Ecto neural progenitor cell (in vitro differentiated cells): ENCODE data around the gene GAB3.
"Not testable (repeated sequence)": the region's sequence is repeated elsewhere in the genome, so short reads cannot be mapped to it uniquely, and the experiment has no call there.

ENCODE experiments used
- DNase-seq: peaks from one replicate; pipeline ENCODE4 v3.0.0-alpha.2; 2018; ENCODE audit warnings: low spot score

The GAB3 gene

DNA sequence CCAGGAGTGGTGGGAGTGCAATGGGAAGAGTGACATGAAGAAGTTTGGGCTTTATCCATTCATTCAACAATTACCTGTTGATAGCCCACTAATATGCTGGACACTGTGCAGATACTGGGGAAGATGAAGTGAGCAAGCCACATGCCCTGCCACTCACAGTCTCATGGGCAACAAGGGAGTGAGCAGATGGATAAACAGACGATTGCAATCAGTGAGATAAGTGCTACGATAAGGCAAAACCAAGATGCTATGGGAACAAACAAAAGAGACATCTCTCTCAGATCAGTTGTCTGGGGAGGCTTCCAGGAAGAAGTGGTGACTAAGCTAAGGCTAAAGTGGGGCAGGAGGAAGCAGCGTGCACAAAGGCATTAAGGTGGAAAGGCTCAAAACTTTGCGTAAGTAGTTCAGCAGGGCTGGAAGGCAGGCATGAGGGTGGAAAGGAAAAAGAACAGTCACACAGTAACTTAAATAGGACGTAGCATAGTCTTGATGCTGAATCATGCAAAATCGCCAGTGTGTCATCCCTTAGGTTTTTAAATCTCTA is 31.7 kb downstream of the GAB3 start:
- DNase-seq: no peak

DNA sequence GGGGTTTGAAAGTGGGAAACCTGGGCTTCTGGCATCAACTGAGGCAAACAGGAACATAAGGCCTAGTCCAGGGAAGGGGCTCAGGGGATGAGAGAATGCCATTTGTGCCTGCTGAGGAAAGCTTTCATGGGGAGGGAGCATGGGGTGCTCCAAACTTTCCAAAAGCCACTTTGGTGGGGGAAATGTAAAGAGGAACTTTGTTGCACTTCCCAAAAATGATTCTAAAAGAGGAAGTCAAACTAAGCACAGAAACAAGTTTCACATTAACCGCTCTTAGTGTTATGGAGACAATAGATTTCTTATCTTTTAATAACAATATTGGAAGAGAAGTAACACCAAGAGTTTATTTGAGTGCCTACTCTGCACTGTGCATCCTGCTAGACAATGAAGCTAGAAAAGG is 32.3 kb downstream of the GAB3 start:
- no peak for DNase-seq

DNA sequence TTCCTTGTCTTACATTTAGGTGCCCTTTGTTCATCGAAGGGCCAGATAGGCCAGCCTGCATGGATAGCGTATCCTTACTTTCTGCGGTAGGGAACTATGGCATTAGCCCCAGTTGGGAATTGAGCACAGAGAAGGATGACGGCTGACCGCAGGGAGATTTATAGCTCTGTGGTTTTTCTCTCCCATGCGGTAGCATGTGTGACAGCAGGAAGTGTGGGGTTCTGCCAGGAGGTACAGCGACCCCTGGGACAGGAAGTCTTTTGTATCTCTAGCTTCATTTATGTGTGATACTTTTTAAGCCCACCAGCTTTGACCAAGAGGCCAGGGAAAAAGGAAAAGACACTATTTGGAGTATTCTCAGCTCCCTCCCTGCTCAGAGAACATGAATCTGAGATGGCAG is 33.1 kb downstream of the GAB3 start:
- no peak for DNase-seq

DNA sequence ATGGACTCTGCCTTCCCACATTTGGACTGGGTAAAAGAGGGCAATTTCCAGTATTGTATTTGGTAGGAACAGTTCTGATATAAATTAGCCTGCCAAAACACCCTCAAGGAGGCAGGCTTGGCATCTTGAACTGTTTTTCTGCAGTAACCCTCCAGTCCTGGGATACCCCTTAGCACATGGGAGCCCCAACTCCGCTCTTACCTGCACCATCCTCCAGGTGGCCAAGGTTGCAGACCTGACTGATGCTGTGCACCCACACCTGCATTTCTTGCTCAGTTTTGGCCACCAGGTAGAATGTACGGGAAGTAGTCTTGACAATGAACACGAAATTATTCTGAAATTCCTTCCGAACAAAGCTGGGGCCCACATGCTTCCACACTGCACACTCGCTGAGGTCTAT is 35.1 kb downstream of the GAB3 start:
- no peak for DNase-seq

DNA sequence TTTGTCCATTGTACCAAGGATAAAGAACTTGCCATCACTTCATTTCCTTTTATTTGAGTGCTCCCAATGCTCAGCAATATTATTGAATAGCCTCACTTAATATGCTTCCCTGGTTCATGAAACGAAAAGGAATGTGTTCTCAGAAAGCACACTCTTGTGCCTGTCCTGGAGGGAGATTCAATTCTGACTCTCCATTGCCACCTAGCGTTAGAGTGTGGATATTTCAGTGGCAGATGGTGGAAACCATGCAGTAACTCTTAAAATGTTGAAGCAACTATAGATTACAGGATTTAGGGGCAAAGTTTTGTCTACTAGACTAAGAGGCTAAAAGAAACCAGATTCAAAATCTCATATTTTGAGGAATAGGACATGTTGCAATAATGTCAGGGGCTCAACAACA is 36.0 kb downstream of the GAB3 start:
- no peak for DNase-seq

DNA sequence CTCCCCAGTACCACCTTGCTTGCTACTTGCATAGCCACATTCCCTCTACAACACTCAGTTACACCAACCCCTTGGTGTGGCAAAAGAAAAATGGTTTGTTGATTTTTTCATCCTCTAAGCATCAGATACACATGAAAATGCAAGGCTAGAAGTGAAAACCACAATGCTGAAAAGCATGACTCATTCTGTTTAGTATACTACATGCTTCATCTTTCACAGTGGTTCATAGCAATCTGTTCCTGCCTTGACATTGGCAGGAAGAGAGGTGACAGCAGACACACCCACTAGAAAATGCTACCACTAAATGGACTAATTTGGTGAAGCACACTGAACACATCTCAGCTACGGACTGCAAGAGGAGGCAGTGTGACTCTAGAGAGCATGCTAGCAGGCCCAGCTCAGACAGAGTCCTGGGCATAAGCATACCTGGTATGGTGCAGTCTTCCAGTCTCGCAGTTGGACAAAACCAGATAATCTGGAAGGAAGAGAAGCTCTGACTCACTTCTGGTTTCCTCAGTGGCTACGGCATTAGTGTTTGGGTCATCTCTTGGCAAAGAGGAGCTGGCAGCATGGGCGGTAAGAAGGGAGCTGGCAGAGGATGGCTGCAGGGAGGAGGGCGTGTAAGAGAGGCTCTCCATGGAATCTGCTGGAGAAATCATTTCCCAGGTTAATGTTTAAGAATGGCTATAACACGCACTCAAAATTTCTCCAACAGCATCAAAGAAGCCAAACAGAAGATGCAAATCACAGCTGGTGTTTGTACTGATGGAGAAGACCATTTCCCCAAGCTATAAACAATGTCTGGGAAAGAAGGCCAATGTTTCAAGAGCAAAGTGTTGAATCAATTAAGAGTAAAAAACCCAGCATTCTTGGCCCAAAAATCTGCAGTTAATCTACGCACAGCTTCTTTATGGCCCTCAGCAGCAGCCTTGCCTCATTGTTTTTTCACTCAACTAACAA is 37.8 kb downstream of the GAB3 start:
- no peak for DNase-seq

DNA sequence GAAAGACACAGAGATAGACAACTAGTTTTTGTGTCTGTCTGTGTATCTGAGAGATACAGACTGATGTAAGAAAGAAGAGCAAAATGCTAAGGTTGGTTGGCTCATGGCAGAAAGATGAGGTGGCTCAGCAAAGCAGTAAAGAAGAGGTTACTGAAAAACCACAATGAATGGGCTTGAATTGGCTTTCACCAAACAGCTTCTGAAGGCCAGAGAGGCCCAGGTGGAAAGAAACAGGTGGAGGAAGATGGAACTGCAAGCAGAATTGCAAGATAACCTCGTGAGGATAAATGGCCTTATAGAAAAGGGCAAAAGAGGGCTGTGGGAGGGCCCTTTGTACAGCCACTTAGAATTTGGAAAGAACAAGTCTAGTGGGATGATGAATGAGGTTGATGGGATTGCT is 39.6 kb downstream of the GAB3 start:
- DNase-seq: no peak

DNA sequence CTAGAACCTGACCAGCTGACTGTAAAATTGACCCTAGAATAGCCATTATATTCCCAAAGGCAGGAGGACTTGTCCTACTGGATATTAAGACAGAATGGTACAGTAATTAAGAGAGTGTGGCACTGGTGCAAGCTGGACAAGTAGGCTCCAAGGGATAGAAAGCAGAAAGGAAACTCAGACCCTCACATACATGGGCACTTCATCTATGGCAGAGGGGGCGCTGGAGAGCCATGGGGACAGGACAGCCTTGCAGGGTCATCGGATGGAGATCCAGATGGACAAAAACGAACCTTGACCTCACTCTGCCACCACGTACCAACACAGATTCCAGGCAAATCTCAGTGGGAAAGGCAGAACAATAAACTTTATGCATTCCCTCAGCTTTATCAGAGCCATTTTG is 40.6 kb downstream of the GAB3 start:
- DNase-seq: no peak

DNA sequence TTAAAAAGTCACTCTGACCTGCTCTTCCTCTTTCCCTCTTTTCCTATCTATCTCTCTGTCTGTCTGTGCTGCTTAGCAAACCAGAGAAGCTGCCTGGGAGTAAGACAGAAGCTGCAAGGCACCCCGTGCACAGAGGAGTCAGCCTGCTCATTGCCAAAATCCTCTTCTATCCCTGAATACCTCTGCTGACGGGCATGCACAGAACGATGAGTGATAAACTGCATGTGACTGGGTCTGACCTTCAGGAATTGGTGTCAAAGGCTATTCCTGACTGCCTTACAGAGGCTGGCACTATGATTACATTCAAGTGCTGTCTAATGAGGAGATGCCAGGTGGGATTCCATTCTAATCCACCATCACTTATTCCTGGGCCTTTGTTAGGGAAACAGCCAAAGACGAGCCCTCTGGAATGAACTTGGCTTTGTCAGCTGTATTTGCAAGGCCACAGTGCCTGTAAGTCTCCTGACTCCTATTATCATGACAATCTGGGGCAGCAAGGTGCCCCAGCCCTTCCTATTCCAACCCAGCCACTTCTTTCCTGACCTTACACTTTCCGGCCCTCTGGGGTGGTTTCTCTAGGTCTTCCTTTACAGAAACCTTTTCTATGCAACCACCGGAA is 52.1 kb downstream of the GAB3 start:
- DNase-seq: no peak

DNA sequence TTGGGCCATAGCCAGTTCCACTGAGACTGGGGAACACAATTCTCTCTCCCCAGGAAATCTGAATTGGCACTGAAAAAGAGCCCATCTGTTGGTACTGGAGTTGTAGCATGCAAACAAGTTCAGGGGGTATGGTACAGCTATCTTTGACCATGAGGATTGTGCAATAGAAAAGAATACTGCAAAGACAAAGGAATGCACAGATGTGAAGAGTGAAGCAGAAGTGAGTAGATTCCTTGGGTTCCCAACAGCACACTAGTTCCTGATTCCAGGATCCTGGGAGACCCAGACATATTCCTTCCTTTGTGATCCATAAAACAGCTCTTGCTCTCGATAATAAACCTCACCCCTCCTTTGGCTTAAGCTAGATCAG is 54.2 kb downstream of the GAB3 start:
- no peak for DNase-seq

DNA sequence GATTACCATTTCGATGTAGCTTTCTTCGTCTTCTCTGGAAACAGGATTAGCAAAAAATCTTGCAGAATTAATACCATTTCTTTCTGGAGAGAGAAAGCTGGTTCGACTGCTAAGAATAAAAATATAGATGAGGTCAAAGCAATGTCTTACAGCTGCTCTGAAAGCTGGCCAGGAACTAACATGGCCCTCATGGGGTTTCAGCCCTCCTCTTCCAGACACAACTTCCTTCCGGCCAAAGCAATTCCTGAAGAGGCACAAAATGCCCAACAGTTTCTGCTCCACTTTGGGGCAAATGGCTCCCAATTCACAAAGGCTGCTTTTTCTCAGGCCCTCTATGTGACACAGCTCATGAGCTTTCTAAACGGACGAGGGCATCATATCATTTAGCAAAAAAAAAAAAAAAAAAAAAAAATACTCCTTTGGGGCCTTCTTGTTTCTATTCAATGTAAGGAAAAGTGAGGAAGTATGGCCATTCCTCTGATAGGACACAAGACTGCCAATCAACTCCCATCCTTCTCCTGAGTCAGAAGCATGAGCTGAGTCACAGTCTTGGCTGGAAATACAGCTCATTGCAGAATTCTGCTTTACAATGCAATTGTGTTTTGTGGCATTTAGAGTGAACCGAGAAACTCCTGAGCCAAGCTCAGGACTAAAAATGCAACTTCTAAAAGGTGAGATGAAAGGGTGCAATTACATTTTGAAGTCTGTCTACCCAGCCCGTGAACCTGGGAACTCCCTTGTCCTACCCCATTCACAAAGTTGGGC is 54.8 kb downstream of the GAB3 start:
- no peak for DNase-seq

DNA sequence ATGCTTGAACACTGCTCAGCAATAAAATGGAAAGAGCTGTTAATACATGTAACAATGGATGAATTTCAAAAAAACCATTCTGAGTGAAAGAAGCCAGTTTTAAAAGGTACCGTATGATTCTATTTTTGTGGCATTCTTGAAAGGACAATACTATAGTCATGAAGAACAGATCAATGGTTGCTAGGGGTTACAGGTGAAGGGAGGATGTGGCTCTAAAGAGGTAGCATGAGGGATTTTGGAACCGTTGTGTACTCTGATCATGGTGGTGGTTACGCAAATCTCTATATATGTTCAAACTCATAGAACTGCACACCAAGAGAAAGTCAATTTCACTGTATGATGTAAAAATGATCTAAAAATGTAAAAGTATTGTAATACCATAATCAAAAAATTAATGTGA is 57.5 kb downstream of the GAB3 start:
- no peak for DNase-seq

DNA sequence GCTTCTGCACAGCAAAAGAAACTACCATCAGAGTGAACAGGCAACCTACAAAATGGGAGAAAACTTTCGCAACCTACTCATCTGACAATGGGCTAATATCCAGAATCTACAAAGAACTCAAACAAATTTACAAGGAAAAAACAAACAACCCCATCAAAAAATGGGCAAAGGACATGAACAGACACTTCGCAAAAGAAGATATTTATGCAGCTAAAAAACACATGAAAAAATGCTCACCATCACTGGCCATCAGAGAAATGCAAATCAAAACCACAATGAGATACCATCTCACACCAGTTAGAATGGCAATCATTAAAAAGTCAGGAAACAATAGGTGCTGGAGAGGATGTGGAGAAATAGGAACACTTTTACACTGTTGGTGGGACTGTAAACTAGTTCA is 60.4 kb downstream of the GAB3 start:
- not testable (repeated sequence) for DNase-seq

DNA sequence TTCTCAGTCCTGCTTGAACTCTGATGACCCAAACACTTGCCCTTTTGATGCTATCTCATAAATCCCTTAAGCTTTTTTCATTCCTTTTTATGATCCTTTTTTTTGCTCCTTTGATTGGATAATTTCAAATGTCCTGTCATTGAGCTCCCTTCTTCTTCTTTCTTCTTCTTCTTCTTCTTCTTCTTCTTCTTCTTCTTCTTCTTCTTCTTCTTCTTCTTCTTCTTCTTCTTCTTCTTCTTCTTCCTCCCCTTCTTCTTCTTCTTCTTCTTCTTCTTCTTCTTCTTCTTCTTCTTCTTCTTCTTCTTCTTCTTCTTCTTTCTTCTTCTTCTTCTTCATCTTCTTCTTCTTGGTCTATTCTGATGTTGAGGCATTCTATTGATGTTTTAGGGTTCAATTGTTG is 78.8 kb downstream of the GAB3 start:
- DNase-seq: not testable (repeated sequence)

DNA sequence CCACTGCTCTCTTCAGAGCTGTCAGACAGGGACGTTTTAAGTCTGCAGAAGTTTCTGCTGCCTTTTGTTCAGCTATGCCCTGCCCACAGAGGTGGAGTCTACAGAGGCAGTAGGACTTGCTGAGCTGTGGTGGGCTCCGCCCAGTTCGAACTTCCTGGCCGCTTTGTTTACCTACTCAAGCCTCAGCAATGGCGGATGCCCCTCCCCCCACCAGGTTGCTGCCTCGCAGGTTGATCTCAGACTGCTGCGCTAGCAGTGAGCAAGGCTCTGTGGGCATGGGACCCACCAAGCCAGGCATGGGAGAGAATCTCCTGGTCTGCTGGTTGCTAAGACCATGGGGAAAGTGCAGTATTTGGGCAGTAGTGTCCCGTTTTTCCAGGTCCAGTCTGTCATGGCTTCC is 80.0 kb downstream of the GAB3 start:
- not testable (repeated sequence) for DNase-seq

DNA sequence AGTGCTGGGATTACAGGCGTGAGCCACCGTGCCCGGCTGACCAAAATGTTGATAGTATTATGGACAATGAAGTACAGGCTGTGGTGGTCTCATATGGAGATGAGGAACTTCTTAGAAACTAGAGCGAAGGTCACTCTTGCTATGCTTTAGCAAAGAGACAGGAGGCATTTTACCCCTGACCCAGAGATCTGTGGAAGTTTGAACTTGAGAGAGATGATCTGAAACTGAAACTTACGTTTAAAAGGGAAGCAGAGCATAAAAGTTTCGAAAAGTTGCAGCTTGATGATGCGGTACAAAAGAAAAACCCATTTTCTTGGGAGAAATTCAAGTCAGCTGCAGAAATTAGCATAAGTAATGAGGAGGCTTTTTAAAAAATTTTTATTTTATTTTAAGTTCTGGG is 89.0 kb downstream of the GAB3 start:
- no peak for DNase-seq

DNA sequence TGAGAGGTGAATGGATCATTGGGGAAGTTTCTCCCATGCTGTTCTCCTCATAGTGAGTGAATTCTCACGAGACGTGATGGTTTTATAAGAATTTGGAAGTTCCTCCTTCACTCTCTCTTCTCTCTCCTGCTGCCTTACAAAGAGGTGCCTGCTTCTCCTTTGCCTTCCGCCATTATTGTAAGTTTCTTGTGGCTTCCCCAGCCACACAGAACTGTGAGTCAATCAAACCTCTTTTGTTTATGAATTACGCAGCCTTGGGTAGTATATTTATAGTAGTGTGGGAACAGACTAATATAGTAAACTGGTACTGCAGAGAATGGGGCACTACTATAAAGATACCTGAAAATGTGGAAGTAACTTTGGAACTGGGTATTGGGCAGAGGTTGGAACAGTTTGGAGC is 89.7 kb downstream of the GAB3 start:
- DNase-seq: no peak

DNA sequence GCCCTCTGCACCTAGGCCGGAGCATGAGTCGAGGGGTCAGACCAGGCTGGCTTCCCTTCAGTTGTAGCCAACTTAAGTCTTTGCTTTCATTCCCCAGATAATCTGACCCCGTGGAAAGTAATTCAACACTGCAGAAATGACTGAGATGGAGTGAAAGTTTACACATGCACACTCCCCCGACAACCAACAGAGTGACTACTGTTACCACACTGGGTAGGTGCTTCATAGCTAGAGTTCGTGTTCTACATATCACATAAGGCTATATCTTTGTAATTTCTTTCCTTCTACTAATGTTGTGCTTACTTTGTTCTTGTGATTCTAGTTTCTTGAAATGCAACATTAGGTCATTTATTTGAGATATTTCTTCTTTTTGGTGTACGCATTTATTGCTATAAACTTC is 90.3 kb downstream of the GAB3 start:
- no peak for DNase-seq

DNA sequence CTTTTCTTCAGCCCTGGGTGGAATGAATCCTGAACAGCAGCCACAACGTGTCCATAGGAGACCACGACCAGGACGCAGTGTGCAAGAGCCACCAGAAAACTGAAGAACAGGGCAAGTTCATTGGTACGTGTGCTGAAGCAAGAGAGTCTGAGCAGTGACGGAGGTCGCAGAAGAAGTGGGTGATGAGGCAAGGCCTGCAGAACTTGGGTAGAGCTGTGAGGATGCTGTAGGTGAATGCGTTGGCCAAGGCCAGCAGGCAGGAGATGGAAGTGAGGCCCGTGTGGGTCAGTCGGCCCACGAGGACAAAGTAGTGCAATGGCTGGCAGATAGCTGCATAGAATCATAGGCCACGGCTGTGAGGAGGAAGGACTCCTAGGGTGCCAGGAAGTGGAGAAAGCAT is 91.9 kb downstream of the GAB3 start:
- DNase-seq: no peak

DNA sequence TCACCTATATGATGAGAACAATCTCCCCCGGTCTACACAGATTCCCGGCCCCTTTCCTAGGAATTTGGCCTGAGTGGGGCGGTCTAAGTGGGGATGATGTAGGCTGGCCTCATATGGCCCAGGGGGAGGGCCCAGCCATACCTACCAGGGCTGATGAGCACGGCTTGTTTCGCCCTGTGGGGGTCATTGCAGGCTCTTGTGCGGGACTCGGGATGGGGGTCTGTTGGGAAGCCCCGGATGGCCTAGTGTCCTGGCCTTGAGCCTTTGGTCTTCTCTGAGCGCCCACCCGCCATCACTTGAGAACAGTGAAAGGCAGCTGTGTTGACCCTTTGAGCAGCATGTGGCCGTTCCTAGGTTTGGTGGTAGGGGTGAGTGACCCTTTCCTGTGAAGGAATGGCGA is 92.7 kb downstream of the GAB3 start:
- DNase-seq: no peak

DNA sequence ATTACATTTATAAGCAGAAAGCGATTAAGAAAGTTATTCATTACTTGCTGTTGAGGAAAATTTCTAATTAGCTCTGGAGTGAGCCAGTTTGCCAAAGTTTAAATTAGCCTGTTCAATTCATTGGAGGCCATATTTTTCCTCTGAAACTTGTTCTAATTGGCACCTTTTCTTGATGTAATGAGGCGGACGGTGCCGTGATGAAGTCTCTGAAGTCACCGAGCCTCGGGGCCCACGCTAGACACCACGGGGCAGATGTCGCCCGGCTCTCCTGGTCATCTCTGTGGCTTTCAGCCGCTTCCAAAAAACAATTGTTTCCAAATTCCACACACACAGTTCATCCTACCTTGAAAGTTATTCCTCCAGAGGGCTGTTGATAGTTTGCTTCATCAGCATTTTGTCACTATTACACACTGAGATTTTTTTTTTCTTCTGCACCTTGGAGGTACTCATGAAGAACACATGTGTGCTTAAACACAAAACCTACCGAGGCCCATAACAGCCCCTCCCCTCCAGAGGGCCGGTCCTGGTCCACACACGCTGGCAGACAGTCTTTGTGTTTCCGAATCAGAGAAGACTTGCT is 93.6 kb downstream of the GAB3 start:
- no peak for DNase-seq

DNA sequence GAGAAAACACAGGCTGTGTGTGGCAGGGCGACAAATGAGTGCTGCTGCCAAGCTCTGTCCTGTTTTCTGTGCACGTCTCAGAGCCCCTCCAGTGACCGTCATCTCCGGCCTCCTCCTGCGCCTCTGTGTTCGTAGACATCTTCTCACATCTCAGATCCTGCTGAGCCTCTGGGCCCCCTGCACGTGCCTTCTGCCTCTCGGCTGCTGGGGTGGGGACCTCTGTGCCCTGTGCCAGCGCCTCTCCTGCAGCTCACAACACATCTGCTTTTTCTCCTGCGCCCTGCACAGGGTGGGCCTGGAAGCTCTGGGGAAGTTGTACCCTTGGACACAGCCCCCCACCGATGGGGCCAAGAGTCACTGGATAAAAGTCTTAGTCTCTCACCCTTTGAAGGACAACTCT is 95.1 kb downstream of the GAB3 start:
- DNase-seq: no peak
